ENCODE measurements around the gene CELF1.

The CELF1 gene

GRCh38 chr11:47589584-47589976, 36.6 kb upstream of the CELF1 start:
- no peak overlapping the region for H3K27ac ChIP-seq (ENCODE audit: low read length)
- H3K4me1 ChIP-seq (ENCODE audit: control insufficient read depth in 1 of 2, insufficient read depth in 2 of 2, low read length in 2 of 2), result peaks cover 0 to 28% of the 10 kb centered on the region in 2 donors
- H3K9me3 ChIP-seq (ENCODE audit: control insufficient read depth in 1 of 2, low read length in 2 of 2), result no peaks in the 10 kb centered on the region
- peaks cover 0 to 7% of the 10 kb centered on the region in 2 donors for H3K36me3 ChIP-seq (ENCODE audit: control insufficient read depth in 1 of 2, insufficient read depth in 2 of 2, low read length in 2 of 2)
- H3K4me3 ChIP-seq (ENCODE audit: low read depth in 1 of 2, low read length in 2 of 2), result peak overlapping the region; percentile 16 to 62
- peaks cover 20% of the 10 kb centered on the region for H3K27me3 ChIP-seq (ENCODE audit: low read depth, low read length)

- Histone ChIP-seq H3K4me3 (ENCODE audit: low read depth in 1 of 2, low read length in 2 of 2) (peak overlapping the region in 1 of 2 donors; percentile 62), H3K9me3 (ENCODE audit: control insufficient read depth in 1 of 2, low read length in 2 of 2) (no peaks in the 10 kb centered on the region), H3K4me1 (ENCODE audit: control insufficient read depth in 1 of 2, insufficient read depth in 2 of 2, low read length in 2 of 2) (peaks cover 0 to 25% of the 10 kb centered on the region in 2 donors), H3K36me3 (ENCODE audit: control insufficient read depth in 1 of 2, insufficient read depth in 2 of 2, low read length in 2 of 2) (peaks cover 4 to 12% of the 10 kb centered on the region in 2 donors), H3K27ac (ENCODE audit: low read length) (no peak overlapping the region), H3K27me3 (ENCODE audit: low read depth, low read length) (peaks cover 16% of the 10 kb centered on the region)
Measured at GRCh38 chr11:47589118-47589517, 36.2 kb upstream of the CELF1 start.

- peaks cover 0 to 17% of the 10 kb centered on the region in 2 donors for H3K4me1 ChIP-seq (ENCODE audit: control insufficient read depth in 1 of 2, insufficient read depth in 2 of 2, low read length in 2 of 2)
- H3K4me3 ChIP-seq (ENCODE audit: low read depth in 1 of 2, low read length in 2 of 2), result no peak overlapping the region
- peaks cover 13 to 25% of the 10 kb centered on the region in 2 donors for H3K36me3 ChIP-seq (ENCODE audit: control insufficient read depth in 1 of 2, insufficient read depth in 2 of 2, low read length in 2 of 2)
- H3K27me3 ChIP-seq (ENCODE audit: low read depth, low read length), result peaks cover 5% of the 10 kb centered on the region
- no peak overlapping the region for H3K27ac ChIP-seq (ENCODE audit: low read length)
- no peaks in the 10 kb centered on the region for H3K9me3 ChIP-seq (ENCODE audit: control insufficient read depth in 1 of 2, low read length in 2 of 2)
Measured at GRCh38 chr11:47587723-47588326, 34.9 kb upstream of the CELF1 start.

GRCh38 chr11:47587039-47587716, 34.2 kb upstream of the CELF1 start:
- Histone ChIP-seq H3K4me3 (ENCODE audit: low read depth in 1 of 2, low read length in 2 of 2) (no peak overlapping the region), H3K4me1 (ENCODE audit: control insufficient read depth in 1 of 2, insufficient read depth in 2 of 2, low read length in 2 of 2) (peaks cover 0 to 17% of the 10 kb centered on the region in 2 donors), H3K27me3 (ENCODE audit: low read depth, low read length) (no peaks in the 10 kb centered on the region), H3K36me3 (ENCODE audit: control insufficient read depth in 1 of 2, insufficient read depth in 2 of 2, low read length in 2 of 2) (peaks cover 19 to 31% of the 10 kb centered on the region in 2 donors), H3K27ac (ENCODE audit: low read length) (no peak overlapping the region), H3K9me3 (ENCODE audit: control insufficient read depth in 1 of 2, low read length in 2 of 2) (no peaks in the 10 kb centered on the region)

GRCh38 chr11:47586098-47586855, 33.3 kb upstream of the CELF1 start, which contains the start of gene FAM180B:
Gene FAM180B, plus strand, starts transcription at chr11:47586678. Its CDS starts 91 bp downstream, at chr11:47586769.
- Histone ChIP-seq H3K4me3 (ENCODE audit: low read depth in 1 of 2, low read length in 2 of 2) (no peak within 1 kb of the TSS), H3K27me3 (ENCODE audit: low read depth, low read length) (no peaks in the 10 kb centered on the region), H3K27ac (ENCODE audit: low read length) (no peak within 1 kb of the TSS), H3K36me3 (ENCODE audit: control insufficient read depth in 1 of 2, insufficient read depth in 2 of 2, low read length in 2 of 2) (peaks cover 28 to 40% of the 10 kb centered on the region in 2 donors), H3K9me3 (ENCODE audit: control insufficient read depth in 1 of 2, low read length in 2 of 2) (no peaks in the 10 kb centered on the region), H3K4me1 (ENCODE audit: control insufficient read depth in 1 of 2, insufficient read depth in 2 of 2, low read length in 2 of 2) (peaks cover 0 to 17% of the 10 kb centered on the region in 2 donors)

- Histone ChIP-seq H3K27me3 (ENCODE audit: low read depth, low read length) (no peaks in the 10 kb centered on the region), H3K4me1 (ENCODE audit: control insufficient read depth in 1 of 2, insufficient read depth in 2 of 2, low read length in 2 of 2) (peaks cover 12 to 24% of the 10 kb centered on the region in 2 donors), H3K9me3 (ENCODE audit: control insufficient read depth in 1 of 2, low read length in 2 of 2) (no peaks in the 10 kb centered on the region), H3K27ac (ENCODE audit: low read length) (no peak overlapping the region), H3K36me3 (ENCODE audit: control insufficient read depth in 1 of 2, insufficient read depth in 2 of 2, low read length in 2 of 2) (peaks cover 35 to 47% of the 10 kb centered on the region in 2 donors), H3K4me3 (ENCODE audit: low read depth in 1 of 2, low read length in 2 of 2) (no peak overlapping the region)
Measured at GRCh38 chr11:47583844-47584243, 30.9 kb upstream of the CELF1 start.

GRCh38 chr11:47578524-47579494, 25.9 kb upstream of the CELF1 start, which contains the start of the genes KBTBD4 and NDUFS3:
Gene KBTBD4, minus strand, starts transcription at chr11:47578970. Its CDS starts 19 bp downstream, at chr11:47578951.
Gene NDUFS3, plus strand, starts transcription at chr11:47579074. Its CDS starts 18 bp downstream, at chr11:47579092.
- H3K27ac ChIP-seq (ENCODE audit: low read length), result peak within 1 kb of the TSS; percentile 84
- peak within 1 kb of the TSS; percentile 98 to 99 for H3K4me3 ChIP-seq (ENCODE audit: low read depth in 1 of 2, low read length in 2 of 2)
- peaks cover 18 to 26% of the 10 kb centered on the region in 2 donors for H3K4me1 ChIP-seq (ENCODE audit: control insufficient read depth in 1 of 2, insufficient read depth in 2 of 2, low read length in 2 of 2)
- H3K27me3 ChIP-seq (ENCODE audit: low read depth, low read length), result no peaks in the 10 kb centered on the region
- peaks cover 36 to 49% of the 10 kb centered on the region in 2 donors for H3K36me3 ChIP-seq (ENCODE audit: control insufficient read depth in 1 of 2, insufficient read depth in 2 of 2, low read length in 2 of 2)
- no peaks in the 10 kb centered on the region for H3K9me3 ChIP-seq (ENCODE audit: control insufficient read depth in 1 of 2, low read length in 2 of 2)

- Histone ChIP-seq H3K27me3 (ENCODE audit: low read depth, low read length) (no peaks in the 10 kb centered on the region), H3K27ac (ENCODE audit: low read length) (peak overlapping the region; percentile 84), H3K4me1 (ENCODE audit: control insufficient read depth in 1 of 2, insufficient read depth in 2 of 2, low read length in 2 of 2) (peaks cover 18 to 26% of the 10 kb centered on the region in 2 donors), H3K4me3 (ENCODE audit: low read depth in 1 of 2, low read length in 2 of 2) (peak overlapping the region; percentile 98 to 99), H3K36me3 (ENCODE audit: control insufficient read depth in 1 of 2, insufficient read depth in 2 of 2, low read length in 2 of 2) (peaks cover 41 to 49% of the 10 kb centered on the region in 2 donors), H3K9me3 (ENCODE audit: control insufficient read depth in 1 of 2, low read length in 2 of 2) (no peaks in the 10 kb centered on the region)
Measured at GRCh38 chr11:47577460-47578041, 24.6 kb upstream of the CELF1 start.

GRCh38 chr11:47573321-47573720, 20.4 kb upstream of the CELF1 start:
- H3K36me3 ChIP-seq (ENCODE audit: control insufficient read depth in 1 of 2, insufficient read depth in 2 of 2, low read length in 2 of 2), result peaks cover 35 to 56% of the 10 kb centered on the region in 2 donors
- no peak overlapping the region for H3K4me3 ChIP-seq (ENCODE audit: low read depth in 1 of 2, low read length in 2 of 2)
- no peak overlapping the region for H3K27ac ChIP-seq (ENCODE audit: low read length)

GRCh38 chr11:47572715-47573255, 19.9 kb upstream of the CELF1 start:
- no peaks in the 10 kb centered on the region for H3K9me3 ChIP-seq (ENCODE audit: control insufficient read depth in 1 of 2, low read length in 2 of 2)
- H3K27me3 ChIP-seq (ENCODE audit: low read depth, low read length), result no peaks in the 10 kb centered on the region
- H3K4me3 ChIP-seq (ENCODE audit: low read depth in 1 of 2, low read length in 2 of 2), result no peak overlapping the region
- H3K36me3 ChIP-seq (ENCODE audit: control insufficient read depth in 1 of 2, insufficient read depth in 2 of 2, low read length in 2 of 2), result peaks cover 35 to 56% of the 10 kb centered on the region in 2 donors
- H3K4me1 ChIP-seq (ENCODE audit: control insufficient read depth in 1 of 2, insufficient read depth in 2 of 2, low read length in 2 of 2), result peaks cover 0 to 6% of the 10 kb centered on the region in 2 donors
- no peak overlapping the region for H3K27ac ChIP-seq (ENCODE audit: low read length)

More at GRCh38 chr11:47573321-47573720, 20.4 kb upstream of the CELF1 start:
- H3K4me1 ChIP-seq (ENCODE audit: control insufficient read depth in 1 of 2, insufficient read depth in 2 of 2, low read length in 2 of 2), result peaks cover 5 to 12% of the 10 kb centered on the region in 2 donors
- no peaks in the 10 kb centered on the region for H3K27me3 ChIP-seq (ENCODE audit: low read depth, low read length)
- no peaks in the 10 kb centered on the region for H3K9me3 ChIP-seq (ENCODE audit: control insufficient read depth in 1 of 2, low read length in 2 of 2)

All from muscle layer of duodenum (tissue), 2 donors.